GM19438 (cell line): ENCODE results near the gene KRT36.

Source experiments
- ATAC-seq: cut with Tn5 transposase; IDR thresholded peaks from one replicate; pipeline ENCODE4 v1.9.1; 2021; ENCODE audit warnings: low read depth; ENCODE audit not compliant: unreplicated experiment

Gene KRT36

DNA sequence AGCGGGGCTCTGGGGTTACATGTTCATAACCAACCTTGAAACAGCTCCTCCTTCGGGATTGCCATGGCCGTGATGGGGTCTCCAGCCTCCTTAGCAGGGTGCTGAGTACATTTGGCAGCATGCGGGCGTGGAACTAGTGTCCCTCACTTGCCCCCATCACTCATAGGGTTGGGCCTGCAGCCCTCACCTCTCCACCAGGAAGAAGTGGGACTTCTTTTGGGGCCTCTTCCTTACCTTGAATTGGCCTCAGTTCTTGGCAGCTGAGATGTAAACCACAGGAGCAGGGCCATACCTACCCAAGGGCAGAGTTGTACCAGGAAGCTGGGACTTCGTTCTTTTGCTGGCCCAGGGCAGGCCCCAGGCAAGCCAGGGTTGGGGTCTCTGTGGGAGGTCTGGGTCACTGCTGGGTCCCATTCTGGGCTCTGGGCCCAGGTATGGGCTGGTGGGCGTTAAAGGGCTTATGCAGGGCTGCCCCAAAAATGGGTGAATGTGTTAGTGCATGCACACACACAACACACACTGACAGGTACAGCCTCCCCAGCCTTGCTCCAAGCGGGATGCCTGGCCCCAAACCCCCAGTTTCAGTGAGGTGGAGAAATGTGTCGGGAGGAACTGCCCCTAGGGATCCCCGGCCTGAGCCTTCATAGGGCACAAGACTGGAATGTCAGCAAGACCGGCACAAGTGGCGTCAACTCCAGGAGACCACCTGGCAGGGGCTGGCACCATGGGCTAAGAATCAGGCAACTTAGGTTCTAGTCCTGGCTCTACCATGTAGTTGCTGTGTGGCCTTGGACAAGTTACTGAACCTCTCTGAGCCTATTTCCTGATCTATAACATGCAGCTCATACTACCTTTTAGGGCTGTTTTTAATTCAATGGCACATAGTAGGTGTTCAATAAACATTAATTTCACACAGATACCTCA is 32.9 kb upstream of the KRT36 start:
- ATAC-seq: no peak

DNA sequence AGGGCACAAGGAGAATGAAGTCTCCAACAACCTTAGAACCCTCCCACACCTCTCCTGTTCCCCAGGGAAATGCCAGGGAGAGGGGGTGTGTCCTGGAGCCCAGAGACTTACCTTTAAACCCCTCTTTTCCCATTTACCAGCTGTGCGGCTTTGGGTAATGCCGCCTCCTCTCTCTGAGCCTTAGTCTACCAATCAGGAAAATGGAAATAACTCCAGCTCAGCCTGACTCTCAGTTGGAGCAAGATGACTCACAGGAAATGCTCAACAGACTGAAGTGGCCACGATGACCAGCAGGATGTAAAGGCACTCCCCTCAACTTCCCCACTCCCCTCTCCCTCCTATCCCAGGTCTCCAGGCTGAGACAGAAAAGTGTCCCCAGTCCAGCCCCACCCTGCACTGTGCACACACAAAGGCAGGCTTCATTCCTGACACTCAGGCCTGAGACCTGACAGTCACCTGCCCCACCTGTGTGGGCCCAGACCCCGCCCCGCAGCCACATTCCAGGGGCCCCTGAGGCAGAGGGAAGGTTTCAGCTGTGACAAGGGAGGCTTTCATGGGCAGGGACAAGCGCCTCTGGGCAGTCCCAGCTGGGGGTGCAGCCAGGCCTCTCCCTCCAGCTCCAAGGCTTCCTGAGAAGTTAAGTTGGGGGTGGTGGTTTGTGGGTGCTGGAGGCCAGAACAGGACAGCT is 32.0 kb upstream of the KRT36 start:
- no peak for ATAC-seq

DNA sequence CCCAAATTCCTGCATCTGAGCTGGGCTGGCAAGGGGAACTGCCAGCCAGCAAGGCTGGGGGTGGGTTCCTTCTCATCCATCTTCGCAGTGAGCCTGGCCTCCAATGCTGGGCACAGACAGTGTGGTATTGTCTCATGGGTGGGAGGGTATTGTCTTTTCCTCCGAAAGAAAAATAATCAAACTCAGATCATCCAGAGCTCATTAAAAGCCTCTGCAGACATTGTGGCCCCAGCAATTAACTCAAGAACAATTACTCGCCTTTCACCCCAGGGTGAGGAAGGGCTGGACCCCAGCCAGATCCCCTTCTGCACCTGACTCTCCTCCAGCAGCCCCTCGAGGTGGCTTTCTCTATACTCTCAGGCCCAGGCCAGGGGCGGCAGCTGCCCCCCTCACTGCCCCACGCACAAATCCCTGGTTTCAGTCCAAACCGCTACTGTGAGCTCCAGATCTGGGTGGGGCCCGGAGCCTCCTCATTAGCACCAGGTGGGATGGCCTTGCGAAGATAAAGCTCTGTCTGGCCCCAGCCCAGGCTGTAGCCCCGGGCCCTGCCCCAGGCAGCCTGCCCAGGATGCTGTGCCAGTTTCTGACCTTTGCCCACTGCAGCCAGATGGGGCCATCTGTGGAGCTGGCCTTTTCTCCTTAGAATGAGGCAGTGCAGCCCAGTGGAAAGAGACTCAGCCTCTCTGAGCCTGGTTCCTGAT is 31.3 kb upstream of the KRT36 start:
- ATAC-seq: no peak

DNA sequence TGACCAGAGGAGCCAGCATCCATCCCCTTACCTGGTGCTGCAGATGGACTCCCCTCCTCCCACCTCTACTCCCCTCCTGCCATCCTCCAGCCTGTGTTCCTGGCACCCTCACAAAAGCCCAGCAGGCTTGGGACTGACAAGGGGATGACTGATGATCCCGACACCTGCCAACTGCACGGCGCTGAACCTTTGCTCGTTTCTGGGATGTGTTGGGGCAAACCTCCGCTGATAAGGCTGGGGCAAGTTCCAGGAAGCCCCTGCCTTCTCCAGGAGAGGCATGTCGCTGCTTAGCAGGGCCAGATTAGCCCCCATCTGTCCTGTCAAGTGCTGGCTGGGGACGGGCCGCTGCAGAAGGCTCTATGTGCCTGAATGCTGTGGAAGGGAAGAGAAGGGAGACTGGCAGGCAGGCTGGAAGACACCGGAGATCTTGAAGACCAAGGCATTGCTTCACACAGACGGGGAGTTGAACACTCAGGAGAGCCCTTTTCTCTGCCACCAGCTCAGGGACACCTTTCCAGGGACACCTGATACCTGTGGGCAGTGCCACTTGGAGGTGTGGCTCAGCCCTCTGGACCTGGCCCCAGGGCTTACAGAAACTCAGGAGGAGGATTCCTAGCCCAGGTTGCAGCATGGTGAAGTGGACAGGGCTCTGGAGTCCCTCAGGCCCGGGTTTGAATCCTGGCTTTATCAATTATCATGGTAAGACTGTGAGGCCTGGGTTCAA is 30.0 kb upstream of the KRT36 start:
- ATAC-seq: no peak

DNA sequence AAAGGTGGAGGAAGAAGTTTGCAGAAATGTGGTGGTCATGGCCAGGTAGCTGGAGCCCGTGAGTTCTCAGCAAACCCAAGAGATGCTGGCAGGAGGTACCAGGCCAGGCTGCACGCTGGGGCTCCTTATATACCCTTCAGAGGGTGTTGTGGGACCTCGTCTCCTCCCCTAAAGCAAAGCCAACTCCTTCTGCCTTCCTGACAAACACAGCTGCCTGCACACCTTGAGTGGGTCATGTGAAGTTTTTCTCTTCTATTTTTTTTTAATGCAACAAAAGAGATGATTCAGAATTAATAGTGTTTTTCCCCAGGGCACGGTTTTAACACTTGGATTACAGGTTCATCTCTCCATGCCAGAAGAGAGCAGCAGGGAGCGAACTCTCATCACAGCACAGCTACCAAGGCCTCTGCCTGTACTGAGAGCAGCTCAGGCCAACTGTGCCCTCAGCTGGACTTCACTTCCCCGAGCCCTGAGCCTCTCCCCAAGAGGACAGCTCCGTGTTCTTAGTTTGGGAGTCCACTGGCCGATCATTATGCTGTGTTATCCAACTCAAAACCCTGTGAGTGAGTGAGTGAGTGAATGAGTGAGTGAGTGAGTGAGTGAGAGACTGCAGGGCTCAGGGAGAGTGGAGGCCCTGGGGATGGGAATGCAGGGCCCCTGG is 29.2 kb upstream of the KRT36 start, which contains the start of gene KRT15:
KRT15 (minus strand) TSS at position 102 of the 661 bp plus-strand sequence; CDS start at position 39, 63 bp downstream.
- ATAC-seq: no peak

DNA sequence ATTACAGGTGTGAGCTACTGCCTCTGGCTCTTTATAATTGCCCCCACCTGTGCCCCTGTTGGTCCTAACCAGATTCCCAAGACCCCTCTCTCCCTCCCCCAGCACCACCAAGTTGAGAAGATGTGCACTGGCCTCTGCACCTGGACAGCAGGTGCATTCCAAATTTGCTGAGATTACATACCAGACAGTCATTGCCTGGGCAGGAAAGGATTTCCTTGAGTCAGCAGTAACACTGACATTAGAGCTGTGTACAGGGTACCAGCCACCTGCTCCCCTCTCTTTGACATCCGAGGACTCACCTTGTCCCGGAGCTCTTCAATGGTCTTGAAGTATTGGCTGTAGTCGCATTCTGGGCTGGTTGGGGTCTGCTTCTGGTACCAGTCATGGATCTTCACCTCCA is 28.3 kb upstream of the KRT36 start:
- no peak for ATAC-seq

DNA sequence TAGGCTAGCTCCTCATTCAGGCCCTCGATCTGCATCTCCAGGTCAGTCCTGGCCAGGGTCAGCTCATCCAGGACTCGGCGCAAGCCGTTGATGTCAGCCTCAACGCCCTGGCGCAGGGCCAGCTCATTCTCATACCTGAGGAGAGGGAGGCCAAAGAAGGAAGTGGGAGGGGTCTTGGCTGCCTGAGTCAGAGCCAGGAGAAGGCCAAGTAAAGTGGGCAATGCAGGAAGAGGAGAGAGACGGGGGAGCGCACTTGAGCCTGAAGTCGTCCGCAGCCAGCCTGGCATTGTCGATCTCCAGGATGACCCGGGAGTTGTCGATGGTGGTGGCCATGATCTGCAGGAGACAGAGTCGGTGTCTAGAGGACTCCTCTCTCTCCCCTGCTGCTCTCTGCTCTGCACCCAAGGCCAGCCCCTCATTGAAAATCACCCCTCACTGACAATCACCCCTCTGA is 27.1 kb upstream of the KRT36 start:
- ATAC-seq: no peak

DNA sequence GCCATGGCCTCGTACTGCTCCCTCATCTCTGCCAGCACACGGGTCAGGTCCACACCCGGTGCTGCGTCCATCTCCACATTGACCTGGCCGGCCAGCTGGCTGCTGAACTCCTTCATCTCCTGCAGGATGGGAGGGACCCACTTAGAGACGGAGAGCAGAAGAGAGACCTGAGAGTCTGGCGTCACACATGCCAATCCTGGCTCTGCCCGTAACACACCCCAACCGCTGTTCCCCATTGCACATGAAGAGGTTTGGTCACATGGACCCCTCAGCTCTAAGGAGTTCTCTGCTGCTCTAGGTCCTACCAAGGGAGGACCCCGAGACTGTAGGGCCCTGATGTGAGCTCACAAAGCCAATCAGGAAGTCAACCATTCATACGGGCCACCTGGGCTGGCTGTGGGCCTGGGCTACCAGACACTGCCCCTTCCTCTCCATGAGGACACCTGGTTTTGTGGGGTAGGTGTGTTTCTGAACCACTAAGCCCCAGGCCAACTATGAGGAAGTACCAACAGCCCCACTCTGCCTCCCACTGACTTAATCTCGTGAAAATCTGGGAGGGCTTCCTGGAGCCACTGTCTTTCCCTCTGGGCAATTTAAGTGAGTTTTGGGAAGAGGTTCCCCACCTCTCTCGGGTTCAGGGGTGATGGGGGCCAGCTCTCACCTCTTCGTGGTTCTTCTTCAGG is 26.6 kb upstream of the KRT36 start:
- ATAC-seq: no peak

- ATAC-seq: no peak
Measured at GRCh38 chr17:41513168-41513547, 23.4 kb upstream of the KRT36 start.

DNA sequence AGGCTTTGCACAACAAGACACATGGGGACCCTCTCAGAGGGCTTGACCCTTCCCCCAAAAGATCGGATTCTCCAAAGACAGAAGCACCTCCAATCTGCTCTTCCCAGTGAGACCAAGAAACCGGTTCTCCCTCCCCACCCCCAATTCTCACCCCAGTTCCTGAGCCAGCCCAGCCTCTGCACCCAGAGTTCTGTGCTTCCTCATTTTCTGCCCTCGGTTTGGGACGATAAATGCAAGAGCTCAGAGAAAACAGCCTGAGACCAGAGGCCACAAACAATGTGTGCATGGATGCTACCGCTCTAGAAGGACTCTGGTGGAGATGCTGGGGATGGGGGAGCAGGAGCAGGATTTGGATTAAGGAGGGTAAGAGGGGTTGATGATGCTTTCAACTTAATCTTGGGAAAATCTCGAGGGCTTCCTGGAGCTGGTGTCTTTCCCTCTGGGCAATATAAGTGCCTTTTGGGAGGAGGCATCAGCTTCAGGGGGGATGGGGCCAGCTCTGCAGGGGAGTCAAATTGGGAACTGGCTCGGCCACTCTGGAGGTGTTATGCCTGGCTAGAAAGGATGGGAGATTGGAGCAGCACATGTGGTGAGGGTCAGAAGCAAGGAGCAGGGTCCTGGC is 22.9 kb upstream of the KRT36 start:
- ATAC-seq: no peak

GRCh38 chr17:41511716-41512115 is 22.0 kb upstream of the KRT36 start:
- ATAC-seq: no peak

DNA sequence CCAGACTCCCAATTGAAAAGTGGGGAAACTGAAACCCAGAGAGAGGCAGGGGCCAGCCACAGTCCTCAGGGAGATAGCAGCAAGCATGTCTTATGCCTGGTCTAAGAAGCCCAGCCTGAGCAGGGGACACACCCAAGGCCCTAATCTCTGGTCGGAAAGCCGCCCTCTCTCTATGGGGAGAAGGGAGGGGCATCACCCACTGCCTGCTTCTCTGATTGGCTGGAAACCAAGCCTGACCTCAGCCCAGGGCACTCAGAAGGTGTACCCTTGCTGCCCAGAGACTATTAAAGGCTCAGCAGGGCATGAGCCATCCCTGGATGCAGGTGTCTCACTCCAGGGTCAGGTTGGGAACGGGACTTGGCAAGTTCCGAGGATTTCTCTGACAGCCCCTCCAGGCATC is 21.4 kb upstream of the KRT36 start:
- no peak for ATAC-seq

DNA sequence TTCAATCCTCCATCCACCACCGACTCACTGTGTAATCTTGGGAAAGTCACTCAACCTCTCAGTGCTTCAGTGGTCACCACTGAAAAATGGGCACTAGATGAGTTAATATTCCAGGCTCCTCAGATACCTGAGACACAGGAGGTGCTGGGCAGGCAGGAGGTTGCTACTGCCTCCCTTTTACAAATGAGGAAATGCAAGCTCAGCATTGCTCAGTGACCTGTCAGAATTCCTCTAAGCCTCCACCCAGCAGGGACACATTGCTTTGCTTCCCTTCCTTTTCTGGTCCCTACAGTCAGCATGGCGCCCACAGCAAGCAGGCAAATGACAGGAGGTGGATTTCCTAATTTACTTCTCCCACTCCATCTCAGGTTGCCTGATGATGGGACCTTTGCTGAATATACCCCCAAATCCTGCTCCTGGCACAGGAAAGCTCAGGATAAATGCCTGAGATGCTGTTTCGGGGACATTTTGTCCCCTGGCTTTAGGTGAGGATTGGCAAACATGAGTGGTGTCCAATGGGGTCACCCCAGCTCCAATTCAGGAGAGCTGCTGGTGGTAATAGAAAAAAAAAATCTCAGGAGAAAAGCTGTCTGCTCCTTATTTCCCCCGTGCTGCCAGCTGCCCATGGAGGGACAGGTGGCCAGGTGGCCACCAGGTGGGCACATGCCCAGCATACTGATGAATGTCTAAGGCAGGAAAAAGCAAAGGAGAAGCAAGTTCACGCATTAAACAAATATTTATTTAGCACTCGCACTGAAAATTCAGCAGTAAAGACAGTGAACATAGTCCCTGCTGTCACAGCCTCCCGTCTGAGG is 20.7 kb upstream of the KRT36 start:
- ATAC-seq: no peak

- no peak for ATAC-seq
Measured at GRCh38 chr17:41507315-41507880, 17.7 kb upstream of the KRT36 start.

- ATAC-seq: no peak
Measured at GRCh38 chr17:41505809-41506767, 16.4 kb upstream of the KRT36 start.

DNA sequence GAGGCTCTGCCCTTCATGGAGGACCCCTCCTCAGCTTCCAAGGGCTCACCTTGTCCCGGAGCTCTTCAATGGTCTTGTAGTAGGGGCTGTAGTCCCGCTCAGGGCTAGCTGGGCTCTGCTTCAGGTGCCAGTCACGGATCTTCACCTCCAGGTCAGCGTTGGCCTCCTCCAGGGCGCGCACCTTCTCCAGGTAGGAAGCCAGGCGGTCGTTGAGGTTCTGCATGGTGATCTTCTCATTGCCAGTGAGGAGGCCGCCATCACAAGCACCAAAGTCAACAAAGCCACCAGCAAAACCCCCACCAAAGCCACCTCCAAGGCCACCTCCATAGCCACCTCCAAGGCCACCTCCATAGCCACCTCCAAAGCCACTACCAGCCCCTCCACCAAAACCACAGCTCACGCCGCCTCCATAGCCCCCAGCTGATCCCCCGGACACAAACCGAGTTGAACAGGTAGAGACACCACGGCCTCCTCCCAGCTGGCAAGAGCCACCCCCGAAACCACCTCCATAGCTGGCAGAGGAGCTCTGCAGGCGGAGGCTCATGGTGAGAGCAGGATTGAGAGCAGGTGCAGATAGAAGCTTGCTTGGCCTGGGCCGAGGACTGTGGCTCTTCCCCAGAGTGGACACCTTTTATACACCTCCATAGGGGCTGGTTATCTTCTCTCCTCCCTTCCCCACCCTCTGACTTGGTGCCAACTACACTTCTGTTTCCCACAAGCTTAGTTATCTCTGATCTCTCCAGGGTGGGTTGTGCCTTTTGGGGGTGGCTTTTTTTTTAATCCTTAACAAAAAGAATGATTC is 15.5 kb upstream of the KRT36 start, which contains the start of gene KRT13:
KRT13 (minus strand) TSS at position 606 of the 802 bp plus-strand sequence; CDS start at position 544, 62 bp downstream.
- ATAC-seq: no peak
